Measurements from ENCODE around the gene ERP27.

ERP27 gene

GRCh38 chr12:14935031-14935430, 3.3 kb downstream of the ERP27 start:
- DNase-seq: no peak

- DNase-seq: no peak
Observed at GRCh38 chr12:14934511-14934910, 3.8 kb downstream of the ERP27 start.

GRCh38 chr12:14931791-14932560, 6.4 kb downstream of the ERP27 start:
- DNase-seq: no peak

- no peak for DNase-seq
Observed at GRCh38 chr12:14931359-14931758, 7.0 kb downstream of the ERP27 start.

DNA sequence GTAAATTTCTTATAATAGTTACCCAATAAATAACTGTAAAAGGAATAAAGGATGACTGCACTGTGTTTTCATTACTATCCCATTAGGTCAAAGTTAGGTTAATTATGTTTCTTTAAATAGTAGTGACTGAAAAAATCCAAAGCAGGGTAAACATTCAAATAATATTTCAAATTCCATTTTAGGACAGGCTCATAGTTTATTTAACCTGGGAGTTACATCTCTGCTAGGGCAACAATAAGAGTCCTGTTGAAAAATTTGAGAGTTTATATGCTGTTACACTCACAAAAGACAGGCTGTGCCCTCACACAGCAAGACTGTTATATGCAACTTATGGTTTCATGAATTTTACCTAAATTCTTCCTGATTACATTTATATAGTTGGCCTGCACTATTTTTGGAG, 8.0 kb downstream of the ERP27 start:
- DNase-seq: no peak

DNA sequence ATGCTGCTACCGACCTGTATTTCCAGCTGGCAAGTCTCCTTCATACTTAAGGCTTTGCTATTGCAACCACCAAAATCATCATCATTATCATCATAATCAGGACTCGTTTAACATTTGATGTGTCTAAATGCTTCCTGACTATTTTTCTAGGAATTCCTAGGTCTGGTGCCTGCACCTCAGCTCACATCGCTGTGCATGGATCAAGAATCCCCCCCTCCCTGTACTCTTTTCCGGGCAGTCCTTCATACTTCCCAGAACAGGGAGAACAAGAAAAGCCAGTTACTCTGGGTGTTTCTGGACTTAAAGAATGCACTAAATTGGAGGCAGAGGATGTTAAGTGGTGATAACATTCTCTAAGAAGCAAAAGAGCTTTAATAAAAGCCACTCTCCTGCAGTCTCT, 9.4 kb downstream of the ERP27 start:
- DNase-seq: no peak

DNA sequence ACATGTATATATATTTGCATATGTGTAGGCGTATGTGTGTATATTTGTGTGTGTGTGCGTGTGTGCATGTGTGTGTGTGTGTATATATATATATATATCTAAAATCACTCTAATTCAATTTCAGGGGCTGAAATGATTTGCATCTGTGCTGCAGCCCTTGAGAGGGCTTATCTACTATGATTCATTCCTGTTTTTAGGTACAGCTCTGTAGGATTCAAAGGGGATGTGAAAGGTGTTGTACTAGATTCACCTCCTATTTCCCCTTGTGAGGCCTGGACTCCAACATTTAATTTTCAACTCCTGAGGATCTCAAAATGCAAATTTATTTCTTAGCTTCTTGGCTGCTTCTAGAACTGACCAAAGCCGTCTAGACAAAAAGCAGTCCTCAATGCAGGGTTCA, 11.1 kb downstream of the ERP27 start:
- DNase-seq: no peak

- no peak for DNase-seq
Observed at GRCh38 chr12:14924541-14924940, 13.8 kb downstream of the ERP27 start.

- DNase-seq: no peak
Observed at GRCh38 chr12:14923944-14924343, 14.4 kb downstream of the ERP27 start.

DNA sequence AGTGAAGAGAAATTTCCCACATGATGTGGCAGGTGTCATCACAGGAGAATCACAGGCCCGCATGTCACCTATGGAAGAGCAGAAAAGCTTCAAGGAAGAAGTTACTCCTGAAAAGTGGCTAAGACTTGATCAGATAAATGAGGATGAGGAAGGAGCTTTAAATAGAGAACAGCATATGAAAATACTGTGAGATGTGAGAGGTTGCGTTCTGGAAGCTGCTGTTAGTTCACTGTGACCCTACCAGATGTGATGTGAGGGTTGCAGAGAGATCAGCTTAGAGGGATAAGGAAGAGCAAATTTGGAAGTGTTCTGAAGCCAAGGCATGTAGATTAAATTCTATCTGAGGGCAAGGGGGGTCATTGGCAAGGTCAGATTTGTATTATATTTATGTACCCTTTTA, 17.1 kb downstream of the ERP27 start:
- no peak for DNase-seq

DNA sequence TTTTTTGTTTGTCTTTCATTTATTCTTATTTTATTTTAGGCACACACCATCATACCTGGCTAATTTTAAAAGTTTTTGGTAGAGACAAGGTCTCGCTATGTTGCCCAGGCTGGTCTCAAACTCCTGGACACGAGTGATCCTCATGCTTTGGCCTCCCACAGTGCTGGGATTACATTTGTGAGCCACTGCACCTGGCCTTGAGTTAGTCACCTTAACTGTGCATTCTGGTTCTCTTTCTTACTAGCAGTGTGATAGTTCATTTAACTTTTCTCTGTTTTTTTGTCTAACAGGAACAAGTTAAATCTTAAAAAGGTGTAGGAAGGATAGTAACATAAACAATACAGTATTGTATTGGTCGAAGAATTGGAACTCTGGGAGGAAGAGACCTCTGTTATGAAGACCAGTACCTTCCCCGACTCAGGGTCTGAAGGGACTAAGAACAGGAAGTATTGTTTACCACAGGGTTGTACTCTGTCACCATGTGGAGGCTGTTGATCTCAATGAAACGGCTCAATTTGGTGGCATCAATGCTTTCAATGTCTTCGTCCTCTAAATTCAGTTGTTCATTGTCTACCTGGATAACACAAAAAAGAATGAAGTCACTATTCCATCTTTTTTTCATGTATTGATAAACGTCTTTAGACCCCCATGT, 17.7 kb downstream of the ERP27 start:
- no peak for DNase-seq

DNA sequence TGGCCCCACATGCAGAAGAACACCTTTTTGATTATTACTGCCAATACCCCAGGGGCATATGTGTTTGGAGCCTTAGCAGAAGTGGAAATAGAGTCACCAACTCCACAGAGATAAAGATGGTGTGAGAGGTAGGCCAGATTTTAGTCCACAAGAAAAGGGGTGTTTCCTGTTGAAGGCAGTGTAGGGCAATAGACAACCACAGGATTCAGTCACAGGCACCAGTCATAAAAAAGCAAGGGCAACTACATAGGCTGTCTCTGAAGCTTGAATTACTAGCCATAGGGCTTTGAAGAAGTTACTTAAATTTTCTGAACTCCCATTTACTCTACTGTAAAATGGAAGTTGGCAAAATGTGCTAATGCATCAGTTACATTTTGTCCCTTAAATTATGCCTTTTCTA, 18.9 kb downstream of the ERP27 start:
- DNase-seq: no peak

GRCh38 chr12:14915736-14916135, 22.6 kb downstream of the ERP27 start:
- DNase-seq: no peak

DNA sequence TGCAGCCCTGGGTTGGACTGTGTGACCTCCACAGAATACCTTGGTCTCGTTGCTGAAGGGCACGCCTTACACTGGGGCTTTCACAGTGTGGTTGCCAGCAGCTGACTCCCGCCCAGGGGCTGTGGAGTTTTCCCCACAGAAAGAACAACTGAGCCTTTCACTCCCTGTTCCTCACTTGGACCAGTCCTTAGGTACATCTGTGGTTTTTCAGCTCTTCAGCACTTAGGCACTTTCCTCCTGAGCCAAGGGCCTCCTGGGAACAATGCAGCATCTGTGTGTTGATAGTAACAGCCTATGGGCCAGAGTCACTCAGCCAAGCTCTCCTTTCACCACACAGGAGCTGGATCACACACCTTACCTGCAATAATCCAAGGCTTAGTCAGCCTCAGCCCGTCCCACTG, 25.0 kb downstream of the ERP27 start:
- DNase-seq: no peak

GRCh38 chr12:14911131-14911530, 27.2 kb downstream of the ERP27 start:
- no peak for DNase-seq

- no peak for DNase-seq
Observed at GRCh38 chr12:14910090-14910915, 28.0 kb downstream of the ERP27 start.

DNA sequence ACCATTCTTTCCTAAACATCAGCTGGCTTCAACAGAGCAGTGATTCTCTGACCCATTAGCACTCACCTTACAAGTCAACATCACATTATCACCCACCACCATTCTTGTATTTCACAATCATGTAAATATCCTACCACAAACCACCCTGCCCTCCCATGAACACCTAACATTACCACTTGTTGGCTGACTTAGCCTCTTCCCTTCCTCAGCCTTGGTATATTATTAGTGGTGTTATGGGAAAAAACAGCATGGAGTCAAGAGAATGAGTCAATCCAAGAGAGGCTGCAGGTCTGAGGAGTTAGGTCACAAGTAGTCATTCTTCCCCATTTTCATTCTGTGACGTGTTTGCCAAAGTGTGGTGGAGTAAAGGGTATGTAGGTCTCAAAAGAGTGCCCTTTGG, 30.4 kb downstream of the ERP27 start:
- no peak for DNase-seq

- no peak for DNase-seq
Observed at GRCh38 chr12:14906114-14906513, 32.2 kb downstream of the ERP27 start.

DNA sequence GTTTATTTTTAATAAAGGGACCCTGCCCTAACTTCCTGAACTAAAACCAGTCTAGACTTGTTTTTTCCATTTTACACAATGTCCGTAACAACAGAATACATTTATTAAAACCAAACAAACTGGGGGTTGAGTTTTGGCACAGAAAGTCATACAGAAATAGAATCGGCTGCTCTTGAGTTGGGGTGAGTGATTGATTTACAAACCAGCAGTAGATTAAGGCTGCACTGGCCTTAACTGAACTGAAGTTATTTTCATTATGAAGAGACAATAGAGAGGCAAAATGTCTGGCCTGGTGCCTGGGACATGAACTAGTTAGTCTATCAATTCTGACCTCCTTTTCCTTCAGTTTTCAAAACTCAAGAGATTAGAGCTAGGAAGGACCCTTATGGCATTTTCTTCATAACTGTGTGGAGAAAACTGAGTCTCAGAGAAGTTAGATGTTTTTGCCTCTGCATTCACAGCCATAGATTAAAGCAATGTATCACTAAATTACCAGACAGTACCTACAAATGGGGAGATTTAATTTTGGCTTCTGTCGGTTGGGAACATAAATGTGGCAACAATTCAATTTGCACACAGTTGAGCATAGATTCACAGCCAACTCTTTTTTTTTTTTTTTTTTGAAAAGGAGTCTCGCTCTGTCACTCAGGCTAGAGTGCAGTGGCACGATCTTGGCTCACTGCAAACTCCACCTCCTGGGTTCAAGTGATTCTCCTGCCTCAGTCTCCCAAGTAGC, 32.9 kb downstream of the ERP27 start:
- DNase-seq: no peak

GRCh38 chr12:14904854-14905253, 33.5 kb downstream of the ERP27 start:
- DNase-seq: no peak

DNA sequence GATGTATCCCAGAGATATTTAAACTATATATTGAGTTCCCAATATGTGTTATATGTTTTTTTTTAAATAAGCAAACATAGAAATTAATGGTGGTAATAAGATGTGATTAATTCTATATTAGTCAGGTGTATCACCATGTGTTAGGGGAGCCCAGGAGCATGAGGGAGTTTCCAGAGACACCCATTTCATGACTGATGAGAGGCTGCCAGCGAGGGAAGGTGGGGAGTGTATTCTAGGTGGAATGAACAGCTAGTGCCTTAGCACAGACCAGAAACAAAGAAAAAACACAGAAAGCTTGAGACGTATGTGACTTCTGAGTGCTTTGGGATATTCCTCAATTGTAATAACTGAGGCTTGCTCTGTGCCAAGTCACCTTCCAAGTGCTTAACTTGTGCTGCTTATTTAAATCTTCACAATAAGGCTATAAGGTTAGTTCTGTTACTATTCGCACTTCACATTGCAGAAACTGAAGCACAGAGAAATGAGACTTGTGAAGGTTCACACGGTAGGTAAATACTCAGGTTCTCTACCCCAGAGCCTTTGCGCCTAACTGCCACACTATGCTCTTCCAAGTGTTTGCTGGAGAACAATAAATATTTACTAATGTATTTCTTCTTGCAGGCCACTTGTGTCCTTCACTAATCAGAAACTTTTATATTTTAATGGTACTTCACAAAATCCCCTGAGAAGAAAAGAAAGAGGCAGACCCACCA, 34.8 kb downstream of the ERP27 start:
- no peak for DNase-seq

- no peak for DNase-seq
Observed at GRCh38 chr12:14902465-14902864, 35.9 kb downstream of the ERP27 start.

GRCh38 chr12:14901228-14901562, 37.1 kb downstream of the ERP27 start:
- DNase-seq: no peak

Measured in CD4-positive, alpha-beta T cell treated with Interleukin-1 beta for 1 hour (primary cell).